HG02588 (cell line): ENCODE results near the gene PXMP4.

Experiments used
- ATAC-seq: cut with Tn5 transposase; IDR thresholded peaks from one replicate; pipeline ENCODE4 v1.9.1; 2021; ENCODE audit warnings: mild to moderate bottlenecking, moderate library complexity; ENCODE audit not compliant: unreplicated experiment

PXMP4 gene

GRCh38 chr20:33732166-33732970 is 12.3 kb upstream of the PXMP4 start:
- ATAC-seq = peak; percentile 44

GRCh38 chr20:33731693-33732165 is 11.6 kb upstream of the PXMP4 start, which contains the start of gene ZNF341:
TSS of gene ZNF341 (plus strand) at chr20:33731996. CDS start at chr20:33732022, 26 bp downstream.
- ATAC-seq = peak; percentile 81

- no peak for ATAC-seq
These were observed 11.0 kb upstream of the PXMP4 start for GRCh38 chr20:33730946-33731692.

- no peak for ATAC-seq
These were observed 9.0 kb upstream of the PXMP4 start for GRCh38 chr20:33729101-33729500.

- no peak for ATAC-seq
These were observed 8.4 kb upstream of the PXMP4 start for GRCh38 chr20:33728463-33728862.

GRCh38 chr20:33727806-33728205 is 7.7 kb upstream of the PXMP4 start:
- no peak for ATAC-seq

GRCh38 chr20:33727115-33727479 is 7.0 kb upstream of the PXMP4 start:
- no peak for ATAC-seq

GRCh38 chr20:33725607-33726264 is 5.6 kb upstream of the PXMP4 start:
- ATAC-seq = no peak

GRCh38 chr20:33724439-33725094 is 4.5 kb upstream of the PXMP4 start:
- no peak for ATAC-seq

GRCh38 chr20:33721391-33722140 is 1.5 kb upstream of the PXMP4 start:
- ATAC-seq = no peak

- ATAC-seq = no peak
These were observed 677 bp downstream of the PXMP4 start for GRCh38 chr20:33719277-33719988.

GRCh38 chr20:33716498-33716897 is 3.6 kb downstream of the PXMP4 start:
- ATAC-seq = no peak

- ATAC-seq = no peak
These were observed 6.2 kb downstream of the PXMP4 start for GRCh38 chr20:33713865-33714367.

- no peak for ATAC-seq
These were observed 8.7 kb downstream of the PXMP4 start for GRCh38 chr20:33711446-33711738.

GRCh38 chr20:33710681-33711445 is 9.2 kb downstream of the PXMP4 start:
- no peak for ATAC-seq

- no peak for ATAC-seq
These were observed 10.1 kb downstream of the PXMP4 start for GRCh38 chr20:33709905-33710541.

GRCh38 chr20:33709398-33709797 is 10.7 kb downstream of the PXMP4 start:
- ATAC-seq = no peak

- ATAC-seq = no peak
These were observed 12.4 kb downstream of the PXMP4 start for GRCh38 chr20:33707668-33708067.
